ENCODE results near the gene IGF1R. TPM values are rescaled to one million over a fixed set of nuclear protein-coding genes. Genes with fewer than 3 reads are reported as not detected.

Gene IGF1R
- total and polyA plus RNA-seq, 2 of the 8 experiments (the other 6 are each of a cell fraction or from before 2014, with no cell fraction given): 32.9 to 109 TPM

- Histone ChIP-seq H3K4ac (replicated peaks; ENCODE audit: insufficient read length, low read depth, low read length) (no peak overlapping the region), H3K9me3 (ENCODE audit: insufficient read depth in 2 of 2, low read depth in 1 of 2, low read length in 1 of 2) (no peaks in the 10 kb centered on the region), H3K27me3 (replicated peaks in 1 of 4; ENCODE audit: control insufficient read depth in 3 of 4, extremely low read depth in 1 of 4, insufficient read depth in 3 of 4, low read length in 3 of 4) (no peaks in the 10 kb centered on the region), H2BK120ac (replicated peaks; ENCODE audit: low read depth, low read length) (no peak overlapping the region), H4K20me1 (replicated peaks in 1 of 2; ENCODE audit: control insufficient read depth in 1 of 2, insufficient read depth in 2 of 2, low read length in 2 of 2) (peaks cover 1 to 6% of the 10 kb centered on the region in 2 experiments), H3K14ac (ENCODE audit: insufficient read length) (no peak overlapping the region), H3K4me1 (replicated peaks in 1 of 4; ENCODE audit: control insufficient read depth in 3 of 4, insufficient read depth in 4 of 4, low read length in 3 of 4) (no peaks in the 10 kb centered on the region), H2BK15ac (ENCODE audit: low read length) (no peak overlapping the region), H3K79me1 (ENCODE audit: low read depth, low read length) (no peaks in the 10 kb centered on the region; the same call in 1 of the 2 replicates), H3K23me2 (ENCODE audit: low read depth, low read length) (no peaks in the 10 kb centered on the region), H2BK12ac (ENCODE audit: low read depth, low read length) (no peak overlapping the region), H3K79me2 (ENCODE audit: control insufficient read depth in 1 of 2, insufficient read depth in 2 of 2, low read length in 2 of 2) (no peaks in the 10 kb centered on the region), H4K5ac (ENCODE audit: insufficient read length, low read depth, low read length) (no peak overlapping the region), H4K8ac (ENCODE audit: extremely low read depth, insufficient read depth, low read length) (no peak overlapping the region), H3K4me2 (ENCODE audit: insufficient read depth in 1 of 2, low read depth in 2 of 2, low read length in 2 of 2) (no peak overlapping the region), H2AFZ (ENCODE audit: low read length) (no peak overlapping the region), H2BK20ac (ENCODE audit: low read length) (no peak overlapping the region), H2AK5ac (ENCODE audit: low read depth, low read length) (no peak overlapping the region), H2BK5ac (ENCODE audit: low read depth, low read length) (no peak overlapping the region), H3K9ac (replicated peaks in 1 of 4; ENCODE audit: extremely low read depth in 1 of 4, low read depth in 3 of 4, low read length in 3 of 4) (no peak overlapping the region), H3K18ac (ENCODE audit: extremely low read depth, low read length) (no peak overlapping the region), H3K23ac (ENCODE audit: insufficient read length) (no peak overlapping the region), H3K36me3 (ENCODE audit: control insufficient read depth in 2 of 4, insufficient read depth in 4 of 4, low read length in 3 of 4) (peaks cover 19 to 57% (median 36%) of the 10 kb centered on the region in 4 experiments), H3K27ac (ENCODE audit: low read depth, low read length) (no peak overlapping the region), H4K91ac (replicated peaks; ENCODE audit: insufficient read length, low read length) (no peak overlapping the region), H3K4me3 (ENCODE audit: extremely low read depth in 1 of 4, insufficient read depth in 2 of 4, low read depth in 3 of 4, low read length in 4 of 4) (no peak overlapping the region), H3K56ac (replicated peaks; ENCODE audit: insufficient read length, low read depth, low read length) (no peak overlapping the region)
- CTCF ChIA-PET (ENCODE audit: partially characterized antibody): interaction anchor here (0.6 kb wide), 1 partner anchor 317 kb away, joined by 5 read pairs; no protein-coding TSS in a partner anchor
- POLR2A ChIA-PET (ENCODE audit: partially characterized antibody): no interaction called here
- DNase-seq (ENCODE audit: low read depth in 1 of 2, low spot score in 2 of 2) (no peak), FAIRE-seq (no peak)
- WGBS, 2 experiments (ENCODE audit: extremely low coverage in 1 of 2, insufficient coverage in 1 of 2, insufficient read length in 1 of 2, insufficient replicate concordance in 2 of 2, low coverage in 1 of 2, low lambda C conversion rate in 2 of 2, missing lambda C conversion rate in 1 of 2): 89% methylated on average over 11 of the region's 11 CpGs; no CpG with 5 or more reads in 1 of the 2 experiments
- TF ChIP-seq SP1 (IDR thresholded peaks at IDR 0.05; ENCODE audit: low read depth, low read length) (no peak), SIRT6 (IDR thresholded peaks at IDR 0.05; ENCODE audit: low read length) (no peak), CHD2 (IDR thresholded peaks at IDR 0.05; ENCODE audit: low read length) (no peak), CBX5 (IDR thresholded peaks at IDR 0.05; ENCODE audit: low read depth, low read length) (no peak), CEBPB (IDR thresholded peaks at IDR 0.05; ENCODE audit: low read depth, low read length) (no peak)
These were observed 276.2 kb downstream of the IGF1R start for GRCh38 chr15:98924401-98925049.
